Endothelial cell of umbilical vein (primary cell): ENCODE data around the gene TRRAP.

Source experiments
- CTCF ChIP-seq, 2 donors: IDR thresholded peaks; 1 replicate in 1 of 2; 2 replicates in 1 of 2; pipeline ENCODE4 v1.5.1; 2011; ENCODE audit warnings: low read length in 2 of 2, mild to moderate bottlenecking in 2 of 2, moderate library complexity in 2 of 2, control low read depth in 1 of 2, inconsistent platforms in 1 of 2, low read depth in 1 of 2; ENCODE audit not compliant: insufficient read depth in 1 of 2; ENCODE audit errors: extremely low read depth in 1 of 2
- EZH2 ChIP-seq: IDR thresholded peaks from 2 replicates; pipeline ENCODE4 v1.6.1; 2012; ENCODE audit warnings: borderline replicate concordance, low read depth, mild to moderate bottlenecking, moderate library complexity, low read length, inconsistent platforms; ENCODE audit not compliant: severe bottlenecking
- FOS ChIP-seq: IDR thresholded peaks from 2 replicates; pipeline ENCODE4 v1.6.1; 2011; ENCODE audit warnings: mild to moderate bottlenecking, low read length, moderate library complexity, borderline replicate concordance; ENCODE audit not compliant: insufficient read depth
- GATA2 ChIP-seq: IDR thresholded peaks from 2 replicates; pipeline ENCODE4 v1.7.0; 2011; ENCODE audit warnings: low read depth, mild to moderate bottlenecking, moderate library complexity, mixed read lengths, low read length; ENCODE audit not compliant: insufficient read length, insufficient read depth
- JUN ChIP-seq: IDR thresholded peaks from 2 replicates; pipeline ENCODE4 v1.6.1; 2011; ENCODE audit warnings: borderline replicate concordance, low read depth; ENCODE audit not compliant: insufficient read length, insufficient read depth
- MAX ChIP-seq: IDR thresholded peaks from 2 replicates; pipeline ENCODE4 v1.6.1; 2011; ENCODE audit not compliant: insufficient read depth, insufficient read length
- POLR2A ChIP-seq: IDR thresholded peaks from 2 replicates; pipeline ENCODE4 v1.6.1; 2012; ENCODE audit warnings: low read depth, mild to moderate bottlenecking, control low read depth, low read length
- POLR2AphosphoS5 ChIP-seq: IDR thresholded peaks from 2 replicates; pipeline ENCODE4 v1.6.1; 2012; ENCODE audit warnings: low read depth, mild to moderate bottlenecking, control low read depth, low read length, moderate library complexity; ENCODE audit not compliant: insufficient read depth

- TF ChIP-seq POLR2A (no peak), EZH2 (no peak), POLR2AphosphoS5 (no peak), CTCF (IDR thresholded peaks at IDR 0.05; ENCODE audit: extremely low read depth in 1 of 2, insufficient read depth in 1 of 2, low read depth in 1 of 2, low read length in 2 of 2) (no peak), MAX (no peak), FOS (no peak), JUN (no peak), GATA2 (no peak)
Measured at GRCh38 chr7:98840722-98841121, 37.6 kb upstream of the TRRAP start.
